Gastrocnemius medialis (tissue), 4 donors: ENCODE results near the gene POTEH.
"Not testable (repeated sequence)": the region's sequence is repeated elsewhere in the genome, so short reads cannot be mapped to it uniquely, and the experiment has no call there.

Source experiments
- CTCF ChIP-seq, 5 experiments: fragments of 450-650 bp in 3 of 5; fragments of 200-600 bp in 2 of 5; sonication (generic) in 2 of 5; IDR thresholded peaks in 4 of 5; conservative IDR thresholded peaks in 1 of 5; 1 replicate in 4 of 5; 2 replicates in 1 of 5; pipeline ENCODE4 v1.5.1; 2016 to 2019; ENCODE audit warnings: antibody characterized with exemption in 5 of 5, mild to moderate bottlenecking in 3 of 5, moderate library complexity in 3 of 5
- POLR2A ChIP-seq, 2 donors: fragments of 450-650 bp; IDR thresholded peaks; one replicate each; pipeline ENCODE4 v1.6.1; 2017; ENCODE audit warnings: antibody characterized with exemption in 2 of 2, mild to moderate bottlenecking in 2 of 2, moderate library complexity in 2 of 2

GRCh38 chr22:15653241-15653640 lies 36.6 kb upstream of the POTEH start:
- not testable (repeated sequence) for TF ChIP-seq CTCF (IDR thresholded peaks at IDR 0.05 in 4 of 5, conservative IDR thresholded peaks at IDR 0.05 in 1 of 5); POLR2A (IDR thresholded peaks at IDR 0.05)
